Measurements from ENCODE around the gene PRKCA.

The PRKCA gene

GRCh38 chr17:66351033-66351432 is 48.6 kb downstream of the PRKCA start:
- 0 out of 2 replicates have a peak, but pooled peaks cover 3% of the 10 kb centered on the region for H3K79me2 ChIP-seq (ENCODE audit: control insufficient read depth, low read length)
- H3K27ac ChIP-seq (ENCODE audit: low read depth, low read length): no peak overlapping the region
- no peaks in the 10 kb centered on the region; the same call in 1 of the 2 replicates for H3K4me1 ChIP-seq (ENCODE audit: control insufficient read depth, low read length)
- TF ChIP-seq EZH2phosphoT487 (IDR thresholded peaks at IDR 0.05; ENCODE audit: borderline replicate concordance, low read length) (no peak), CTCF (IDR thresholded peaks at IDR 0.05; ENCODE audit: low read depth, low read length, poor library complexity, severe bottlenecking) (no peak)
- H3K9me2 ChIP-seq (replicated peaks; ENCODE audit: control insufficient read depth, low read length): no peaks in the 10 kb centered on the region
- H4K20me1 ChIP-seq (ENCODE audit: control insufficient read depth, insufficient read depth, low read depth, low read length): peaks cover 4% of the 10 kb centered on the region; the same call in 1 of the 2 replicates
- H3K4me2 ChIP-seq (ENCODE audit: low read length): no peak overlapping the region
- H3K27me3 ChIP-seq (ENCODE audit: control insufficient read depth, low read length): no peaks in the 10 kb centered on the region
- no peaks in the 10 kb centered on the region for H3K9me3 ChIP-seq (ENCODE audit: control insufficient read depth, insufficient read depth, low read length)
- H3F3A ChIP-seq (ENCODE audit: control insufficient read depth, insufficient read depth): no peaks in the 10 kb centered on the region
- H3K36me3 ChIP-seq (ENCODE audit: control insufficient read depth, low read length): no peaks in the 10 kb centered on the region
- no peak overlapping the region for H3K4me3 ChIP-seq (ENCODE audit: low read length)

- Histone ChIP-seq H3K9me2 (replicated peaks; ENCODE audit: control insufficient read depth, low read length) (no peaks in the 10 kb centered on the region), H4K20me1 (ENCODE audit: control insufficient read depth, insufficient read depth, low read depth, low read length) (peaks cover 4% of the 10 kb centered on the region; the same call in 1 of the 2 replicates), H3K4me3 (ENCODE audit: low read length) (no peak overlapping the region), H3K79me2 (ENCODE audit: control insufficient read depth, low read length) (0 out of 2 replicates have a peak, but pooled peaks cover 3% of the 10 kb centered on the region), H3K27ac (ENCODE audit: low read depth, low read length) (no peak overlapping the region), H3K36me3 (ENCODE audit: control insufficient read depth, low read length) (no peaks in the 10 kb centered on the region), H3K4me1 (ENCODE audit: control insufficient read depth, low read length) (no peaks in the 10 kb centered on the region; the same call in 1 of the 2 replicates), H3K9me3 (ENCODE audit: control insufficient read depth, insufficient read depth, low read length) (no peaks in the 10 kb centered on the region), H3K27me3 (ENCODE audit: control insufficient read depth, low read length) (no peaks in the 10 kb centered on the region), H3F3A (ENCODE audit: control insufficient read depth, insufficient read depth) (no peaks in the 10 kb centered on the region), H3K4me2 (ENCODE audit: low read length) (no peak overlapping the region)
- TF ChIP-seq CTCF (IDR thresholded peaks at IDR 0.05; ENCODE audit: low read depth, low read length, poor library complexity, severe bottlenecking) (no peak), EZH2phosphoT487 (IDR thresholded peaks at IDR 0.05; ENCODE audit: borderline replicate concordance, low read length) (no peak)
Observed at GRCh38 chr17:66351701-66352100, 49.3 kb downstream of the PRKCA start.

GRCh38 chr17:66353937-66354401 is 51.6 kb downstream of the PRKCA start:
- H3K4me1 ChIP-seq (ENCODE audit: control insufficient read depth, low read length): no peaks in the 10 kb centered on the region; the same call in 1 of the 2 replicates
- TF ChIP-seq EZH2phosphoT487 (IDR thresholded peaks at IDR 0.05; ENCODE audit: borderline replicate concordance, low read length) (no peak), CTCF (IDR thresholded peaks at IDR 0.05; ENCODE audit: low read depth, low read length, poor library complexity, severe bottlenecking) (no peak)
- no peak overlapping the region for H3K27ac ChIP-seq (ENCODE audit: low read depth, low read length)
- 0 out of 2 replicates have a peak, but pooled peaks cover 3% of the 10 kb centered on the region for H3K79me2 ChIP-seq (ENCODE audit: control insufficient read depth, low read length)
- H3K9me3 ChIP-seq (ENCODE audit: control insufficient read depth, insufficient read depth, low read length): no peaks in the 10 kb centered on the region
- H4K20me1 ChIP-seq (ENCODE audit: control insufficient read depth, insufficient read depth, low read depth, low read length): peaks cover 4% of the 10 kb centered on the region; the same call in 1 of the 2 replicates
- H3K4me2 ChIP-seq (ENCODE audit: low read length): no peak overlapping the region
- H3K27me3 ChIP-seq (ENCODE audit: control insufficient read depth, low read length): no peaks in the 10 kb centered on the region
- no peaks in the 10 kb centered on the region for H3F3A ChIP-seq (ENCODE audit: control insufficient read depth, insufficient read depth)
- H3K36me3 ChIP-seq (ENCODE audit: control insufficient read depth, low read length): no peaks in the 10 kb centered on the region
- no peak overlapping the region for H3K4me3 ChIP-seq (ENCODE audit: low read length)
- no peaks in the 10 kb centered on the region for H3K9me2 ChIP-seq (replicated peaks; ENCODE audit: control insufficient read depth, low read length)

All from DOHH2 (cell line).